Endothelial cell of umbilical vein (primary cell): ENCODE results near the gene SLC6A6.

Experiments used
- CTCF ChIP-seq, 2 donors: IDR thresholded peaks; 1 replicate in 1 of 2; 2 replicates in 1 of 2; pipeline ENCODE4 v1.5.1; 2011; ENCODE audit warnings: low read length in 2 of 2, mild to moderate bottlenecking in 2 of 2, moderate library complexity in 2 of 2, control low read depth in 1 of 2, inconsistent platforms in 1 of 2, low read depth in 1 of 2; ENCODE audit not compliant: insufficient read depth in 1 of 2; ENCODE audit errors: extremely low read depth in 1 of 2
- EZH2 ChIP-seq: IDR thresholded peaks from 2 replicates; pipeline ENCODE4 v1.6.1; 2012; ENCODE audit warnings: borderline replicate concordance, low read depth, mild to moderate bottlenecking, moderate library complexity, low read length, inconsistent platforms; ENCODE audit not compliant: severe bottlenecking
- GATA2 ChIP-seq: IDR thresholded peaks from 2 replicates; pipeline ENCODE4 v1.7.0; 2011; ENCODE audit warnings: low read depth, mild to moderate bottlenecking, moderate library complexity, mixed read lengths, low read length; ENCODE audit not compliant: insufficient read length, insufficient read depth
- POLR2A ChIP-seq: IDR thresholded peaks from 2 replicates; pipeline ENCODE4 v1.6.1; 2012; ENCODE audit warnings: low read depth, mild to moderate bottlenecking, control low read depth, low read length

- TF ChIP-seq EZH2 (no peak), GATA2 (no peak), CTCF (IDR thresholded peaks at IDR 0.05; ENCODE audit: extremely low read depth in 1 of 2, insufficient read depth in 1 of 2, low read depth in 1 of 2, low read length in 2 of 2) (no peak), POLR2A (no peak)
Measured at GRCh38 chr3:14494973-14495300, 92.5 kb downstream of the SLC6A6 start.
